Activated naive CD4-positive, alpha-beta T cell treated with anti-CD3 and anti-CD28 coated beads for 36 hours (primary cell): Measurements from ENCODE around the gene LRRIQ4. TPM values are rescaled to one million over a fixed set of nuclear protein-coding genes. Genes with fewer than 3 reads are reported as not detected.

Experiments
- CTCF ChIA-PET: fragments of 350-600 bp; sonication (Branson Sonifier 250); formaldehyde crosslinking; loops from one replicate; lab custom pipeline; 2021; ENCODE audit warnings: antibody characterized with exemption; lab: Charles Lee
- DNase-seq: peaks from one replicate; pipeline ENCODE4 v3.0.0-alpha.2; 2020
- H3K27ac Mint-ChIP-seq: one replicate; pipeline ENCODE4 v1.8.0; 2021; ENCODE audit warnings: mild to moderate bottlenecking, mixed read lengths
- H3K27me3 Mint-ChIP-seq: one replicate; pipeline ENCODE4 v1.8.0; 2021; ENCODE audit warnings: low read depth, mixed read lengths
- H3K36me3 Mint-ChIP-seq: one replicate; pipeline ENCODE4 v1.8.0; 2021; ENCODE audit warnings: low read depth, mixed read lengths
- H3K4me1 Mint-ChIP-seq: one replicate; pipeline ENCODE4 v1.8.0; 2021; ENCODE audit warnings: low read depth, mixed read lengths
- H3K4me3 Mint-ChIP-seq: one replicate; pipeline ENCODE4 v1.8.0; 2021; ENCODE audit warnings: mild to moderate bottlenecking, moderate library complexity, mixed read lengths
- H3K9me3 Mint-ChIP-seq: one replicate; pipeline ENCODE4 v1.8.0; 2021; ENCODE audit warnings: mixed read lengths
- intact Hi-C: fragments of 100-400 bp; cut with micrococcal nuclease; formaldehyde crosslinking; loops from one replicate; pipeline ENCODE4 v1.15.1; 2023
- total RNA-seq, 2 experiments: library from RNA; stranded (reverse); gene quantifications; one replicate each; pipeline ENCODE4 v1.2.3, GENCODE V29; 2021

The LRRIQ4 gene
- total RNA-seq, 2 experiments from 2014 or later = 0.12 TPM; not detected in 1

DNA sequence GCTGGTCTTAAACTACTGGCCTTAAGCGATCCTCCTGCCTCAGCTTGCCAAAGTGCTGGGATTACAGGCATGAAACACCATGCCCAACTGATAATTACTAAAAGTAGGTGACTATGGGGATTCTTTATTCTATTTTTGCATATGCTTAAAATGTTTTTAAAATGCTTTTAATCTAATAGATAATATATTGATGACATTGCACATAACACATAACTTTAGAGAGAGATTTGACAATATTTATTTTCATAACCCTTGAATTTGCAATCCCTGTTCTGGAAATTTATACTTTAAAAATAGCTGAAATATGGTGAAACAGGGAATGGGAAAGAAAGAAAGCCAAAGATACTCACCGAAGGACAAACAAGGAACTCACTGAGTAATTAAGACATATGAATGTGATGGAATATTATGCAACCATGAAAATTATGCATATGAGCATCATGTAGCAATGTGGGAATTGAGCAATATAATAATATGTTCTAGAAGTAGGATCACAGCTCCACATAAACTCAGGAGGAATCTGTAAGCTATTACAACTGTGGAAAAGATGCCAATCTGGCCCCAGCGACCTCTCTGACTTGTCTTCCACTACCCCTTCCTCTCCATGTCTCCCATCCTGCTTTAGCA, 55.0 kb downstream of the LRRIQ4 start:
- no peak overlapping the region for H3K27ac Mint-ChIP-seq
- H3K36me3 Mint-ChIP-seq = no peaks in the 10 kb centered on the region
- H3K27me3 Mint-ChIP-seq = no peaks in the 10 kb centered on the region
- H3K4me1 Mint-ChIP-seq = peaks cover 52% of the 10 kb centered on the region
- H3K9me3 Mint-ChIP-seq = no peaks in the 10 kb centered on the region
- intact Hi-C loops = loop anchor here (10.0 kb wide), 1 partner anchor 827 kb away; no protein-coding TSS in a partner anchor
- CTCF ChIA-PET = interaction anchor here (0.6 kb wide), 1 partner anchor 356 kb away, joined by 4 read pairs; no protein-coding TSS in a partner anchor
- no peak for DNase-seq
- no peak overlapping the region for H3K4me3 Mint-ChIP-seq

DNA sequence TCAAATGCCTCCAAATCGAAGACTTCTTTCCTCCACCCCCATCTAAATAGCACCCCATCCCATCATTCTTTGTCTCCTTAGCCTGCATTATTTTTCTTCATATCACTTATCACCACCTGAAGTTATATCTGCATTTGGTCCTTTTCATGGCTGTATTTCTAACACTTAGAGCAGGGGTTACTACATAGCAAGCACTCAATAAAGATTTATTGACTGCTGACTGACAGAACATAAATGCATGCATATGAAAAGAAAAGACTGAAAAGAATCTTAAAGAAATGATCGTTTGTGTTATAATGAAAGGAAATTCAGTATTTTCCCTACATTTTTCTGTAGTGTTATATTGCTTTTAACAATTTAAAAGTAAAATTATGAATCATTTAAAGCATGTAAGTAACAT, 55.7 kb downstream of the LRRIQ4 start:
- Mint-ChIP-seq H3K27me3 (no peaks in the 10 kb centered on the region), H3K4me3 (no peak overlapping the region), H3K27ac (no peak overlapping the region), H3K36me3 (no peaks in the 10 kb centered on the region), H3K4me1 (peaks cover 56% of the 10 kb centered on the region), H3K9me3 (no peaks in the 10 kb centered on the region)
- DNase-seq = no peak
- CTCF ChIA-PET = no interaction called here
- intact Hi-C loops = loop anchor here (10.0 kb wide), 1 partner anchor 826 kb away; no protein-coding TSS in a partner anchor

DNA sequence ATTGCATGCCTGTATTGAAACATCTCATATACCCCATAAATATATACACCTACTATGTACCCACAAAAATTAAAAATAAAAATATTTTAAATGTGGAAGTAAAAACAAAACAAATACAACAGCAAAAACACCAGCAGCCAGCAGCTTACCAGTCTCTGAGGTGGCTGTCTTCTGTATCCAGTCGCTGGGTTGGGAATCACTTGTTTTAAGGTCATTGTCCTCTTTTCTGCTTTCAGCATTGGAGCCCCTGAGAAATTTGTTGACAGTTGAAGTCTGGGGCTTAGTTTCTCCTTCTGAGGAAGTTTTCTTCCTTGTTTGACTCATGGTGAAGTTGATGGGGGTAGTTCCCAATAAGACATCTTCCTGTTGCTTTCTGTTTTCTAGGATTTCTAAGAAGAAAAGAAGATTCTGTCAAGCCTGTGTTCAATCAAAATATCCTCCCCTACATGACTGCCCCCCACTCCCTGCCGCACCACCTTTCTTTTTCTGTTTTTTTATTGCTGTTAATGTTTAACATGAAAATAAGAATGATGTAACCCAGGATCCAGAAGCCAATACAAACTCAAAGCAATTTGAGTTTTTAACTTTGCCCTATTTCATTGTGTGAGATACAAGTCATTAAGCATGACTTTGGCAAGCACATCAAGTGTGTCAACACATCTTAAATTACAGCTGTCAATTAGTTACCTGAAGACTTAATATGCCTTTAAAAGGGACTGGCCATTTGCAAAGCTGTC, 57.0 kb downstream of the LRRIQ4 start, which contains the start of gene LRRC31:
TSS of gene LRRC31 (minus strand) at position 452 of the 737 bp plus-strand sequence. CDS start at position 324, 128 bp downstream.
- no peak within 1 kb of the TSS for H3K27ac Mint-ChIP-seq

DNA sequence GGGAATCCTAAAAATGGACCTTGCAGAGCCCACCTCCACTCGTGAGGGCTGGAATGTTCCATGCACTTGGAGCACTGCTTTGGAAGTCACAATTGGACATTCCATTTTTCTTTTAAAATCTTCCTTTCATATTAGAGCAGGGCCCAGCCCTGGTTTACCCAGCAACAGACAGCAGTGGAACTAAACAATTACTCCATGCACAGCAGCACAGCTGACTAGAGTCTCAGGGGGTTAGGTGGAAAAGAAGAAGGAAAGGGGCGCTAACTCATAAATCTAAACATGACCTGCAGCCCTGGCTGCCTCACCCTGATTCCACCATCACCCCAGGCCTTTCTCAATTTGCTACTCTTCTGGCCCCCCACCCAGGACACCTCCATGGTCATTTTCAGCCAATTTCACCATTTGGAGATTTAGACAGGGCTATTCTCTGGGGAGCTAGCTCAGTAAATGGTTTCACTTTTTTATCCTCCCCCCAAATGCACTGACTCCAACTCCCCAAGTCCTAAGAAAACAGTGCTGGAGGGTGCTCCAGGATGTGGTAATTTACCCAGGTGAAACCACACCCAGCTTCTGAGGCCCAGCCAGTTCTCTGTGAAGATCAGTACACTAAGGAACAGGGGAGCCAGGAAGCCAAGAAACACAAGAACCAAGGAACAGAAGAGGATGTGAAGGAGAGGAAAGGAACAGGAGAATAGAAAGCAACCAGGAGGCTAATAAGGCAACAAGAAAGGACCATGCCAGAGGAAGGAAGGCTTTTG, 58.6 kb downstream of the LRRIQ4 start:
- CTCF ChIA-PET = interaction anchor here (0.7 to 1.2 kb wide), 3 partner anchors 10 to 94 kb away, joined by 3 to 5 read pairs (median 3); no protein-coding TSS in a partner anchor
- H3K4me1 Mint-ChIP-seq = peaks cover 30% of the 10 kb centered on the region
- H3K27me3 Mint-ChIP-seq = no peaks in the 10 kb centered on the region
- H3K36me3 Mint-ChIP-seq = no peaks in the 10 kb centered on the region
- intact Hi-C loops = no loop called here
- H3K4me3 Mint-ChIP-seq = no peak overlapping the region
- H3K9me3 Mint-ChIP-seq = no peaks in the 10 kb centered on the region
- no peak overlapping the region for H3K27ac Mint-ChIP-seq
- DNase-seq = peak; percentile 28

More for the DNA sequence above, 57.0 kb downstream of the LRRIQ4 start, which contains the start of gene LRRC31:
- CTCF ChIA-PET = interaction anchor here (0.7 to 1.2 kb wide), 4 partner anchors 30 to 942 kb away, joined by 3 read pairs; no protein-coding TSS in a partner anchor
- no peak within 1 kb of the TSS for H3K4me3 Mint-ChIP-seq
- DNase-seq = no peak
- no peaks in the 10 kb centered on the region for H3K27me3 Mint-ChIP-seq
- no peaks in the 10 kb centered on the region for H3K36me3 Mint-ChIP-seq
- no peaks in the 10 kb centered on the region for H3K9me3 Mint-ChIP-seq
- peaks cover 43% of the 10 kb centered on the region for H3K4me1 Mint-ChIP-seq
- intact Hi-C loops = loop anchor here (10.0 kb wide), 1 partner anchor 825 kb away; no protein-coding TSS in a partner anchor

DNA sequence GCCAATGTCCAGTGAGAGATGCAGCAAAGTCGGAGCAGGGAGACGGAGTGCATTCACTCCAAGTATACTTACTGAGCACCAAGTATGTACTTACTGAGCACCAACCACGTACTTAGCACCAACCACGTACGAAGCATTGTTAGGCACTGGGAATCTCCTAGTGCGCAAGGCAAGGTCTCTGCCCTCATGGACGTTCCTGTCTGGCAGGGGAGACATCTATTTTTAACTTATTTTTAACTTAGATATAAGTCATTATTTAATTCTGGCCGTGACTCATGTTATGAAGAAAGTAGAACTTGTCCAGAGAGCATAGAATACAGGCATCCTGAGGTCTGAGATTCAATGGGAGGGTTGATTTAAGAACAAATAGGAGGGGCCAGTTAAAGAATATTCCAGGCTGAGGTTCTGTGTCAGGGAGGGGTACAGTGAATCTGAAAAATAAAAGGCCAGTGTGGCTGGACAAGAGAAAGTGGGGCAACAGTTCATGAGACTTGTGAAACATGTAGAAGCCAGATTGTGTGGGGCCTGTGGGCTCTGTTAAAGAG, 66.4 kb downstream of the LRRIQ4 start:
- peaks cover 7% of the 10 kb centered on the region for H3K4me1 Mint-ChIP-seq
- no peak overlapping the region for H3K27ac Mint-ChIP-seq
- no peaks in the 10 kb centered on the region for H3K36me3 Mint-ChIP-seq
- no peaks in the 10 kb centered on the region for H3K9me3 Mint-ChIP-seq
- H3K27me3 Mint-ChIP-seq = no peaks in the 10 kb centered on the region
- no peak overlapping the region for H3K4me3 Mint-ChIP-seq
- CTCF ChIA-PET = no interaction called here
- intact Hi-C loops = no loop called here
- DNase-seq = no peak

DNA sequence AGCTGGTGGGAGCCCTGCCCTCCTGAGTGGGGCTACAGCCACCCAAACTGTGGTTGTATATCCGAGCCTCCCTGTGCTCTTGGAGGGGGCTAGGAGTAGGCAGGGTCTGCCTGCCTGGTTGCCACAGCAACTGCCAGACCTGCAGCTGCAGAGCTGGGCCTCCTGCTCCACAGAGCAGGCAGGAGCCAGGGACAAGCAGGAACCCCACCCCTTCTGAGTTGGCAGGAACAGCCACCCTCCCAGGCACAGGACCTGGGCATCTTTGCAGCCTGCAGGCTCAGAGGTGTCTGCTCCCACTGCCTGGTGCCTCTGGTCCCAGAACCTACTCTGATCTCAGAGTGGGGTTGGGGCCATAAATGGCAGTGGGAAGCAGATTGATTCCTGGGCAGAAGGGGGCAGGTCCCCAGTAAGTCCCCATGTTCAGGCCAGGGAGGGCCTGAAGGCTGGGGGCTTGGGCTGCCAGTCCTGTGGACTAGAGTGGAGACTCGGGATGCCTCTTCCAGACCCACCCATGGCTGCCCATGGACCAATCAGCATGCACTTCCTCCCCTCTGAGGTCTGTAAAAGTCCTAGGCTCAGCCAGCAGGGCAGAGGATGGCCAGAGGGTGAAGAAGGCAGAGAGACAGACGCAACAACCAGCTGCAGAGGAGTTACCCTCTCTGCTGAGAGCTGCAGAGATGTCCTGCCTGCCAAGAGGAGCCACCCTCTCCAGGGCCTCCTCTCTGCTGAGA, 67.3 kb downstream of the LRRIQ4 start:
- Mint-ChIP-seq H3K27ac (no peak overlapping the region), H3K9me3 (no peaks in the 10 kb centered on the region), H3K36me3 (no peaks in the 10 kb centered on the region), H3K4me3 (no peak overlapping the region), H3K4me1 (peaks cover 7% of the 10 kb centered on the region), H3K27me3 (no peaks in the 10 kb centered on the region)
- intact Hi-C loops = no loop called here
- CTCF ChIA-PET = interaction anchor here (0.5 to 1.4 kb wide), 2 partner anchors 9 to 255 kb away, joined by 3 to 4 read pairs; no protein-coding TSS in a partner anchor
- no peak for DNase-seq

DNA sequence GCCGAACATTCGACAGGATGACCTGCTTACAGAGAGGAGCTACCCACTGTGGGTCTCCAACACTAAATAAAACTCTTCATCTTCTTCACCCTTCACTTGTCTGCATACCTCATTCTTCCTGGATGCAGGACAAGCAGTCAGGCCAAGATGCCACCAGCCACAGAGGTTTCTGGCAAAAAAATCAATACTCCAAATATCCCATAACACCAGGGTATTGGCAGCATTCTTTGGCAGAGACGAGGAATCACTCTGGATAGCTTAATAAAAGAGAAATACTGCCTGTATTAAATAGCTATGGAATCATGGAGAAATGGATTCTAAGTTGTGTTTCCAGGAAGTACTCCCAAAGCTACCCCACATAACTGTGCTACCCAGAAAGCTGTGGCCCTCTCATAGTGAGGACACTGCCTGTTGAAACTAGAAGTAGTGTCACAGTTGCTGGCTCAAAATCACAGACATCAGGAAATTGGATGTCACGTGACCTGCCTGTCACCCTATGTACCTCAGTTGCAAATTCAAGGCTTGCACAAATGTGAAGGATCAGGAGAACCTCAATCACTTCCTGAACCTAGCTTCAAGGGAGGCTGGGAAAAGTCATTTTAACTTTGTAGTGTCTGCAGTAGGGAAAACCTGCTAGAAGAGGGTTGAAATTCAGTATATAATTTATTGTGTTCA, 68.0 kb downstream of the LRRIQ4 start:
- DNase-seq = no peak
- Mint-ChIP-seq H3K36me3 (no peaks in the 10 kb centered on the region), H3K9me3 (no peaks in the 10 kb centered on the region), H3K4me3 (no peak overlapping the region), H3K27me3 (no peaks in the 10 kb centered on the region), H3K4me1 (peaks cover 7% of the 10 kb centered on the region), H3K27ac (no peak overlapping the region)
- intact Hi-C loops = no loop called here
- CTCF ChIA-PET = interaction anchor here (0.5 to 1.4 kb wide), 2 partner anchors 9 to 256 kb away, joined by 3 to 4 read pairs; no protein-coding TSS in a partner anchor

DNA sequence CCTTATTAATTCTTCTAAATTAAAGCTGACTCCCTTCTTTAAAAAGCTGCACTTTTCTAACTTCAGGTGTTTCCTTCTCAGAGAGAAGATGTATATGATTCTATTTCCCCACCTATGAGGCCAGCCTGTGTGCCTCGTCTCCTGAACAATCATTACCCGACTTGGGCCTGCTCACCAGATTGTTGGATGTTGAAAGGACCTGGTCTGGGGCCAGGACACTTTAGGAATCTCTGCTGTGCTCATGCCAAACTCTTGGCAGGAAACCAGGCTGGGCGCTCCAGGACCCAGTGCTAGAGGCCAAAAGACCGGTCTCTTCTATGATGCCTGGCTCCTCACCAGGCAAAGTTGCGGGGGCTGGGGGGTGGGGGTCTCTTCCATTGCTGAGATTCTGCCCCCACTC, 74.0 kb downstream of the LRRIQ4 start:
- intact Hi-C loops = no loop called here
- CTCF ChIA-PET = no interaction called here
- no peak for DNase-seq
- Mint-ChIP-seq H3K27me3 (no peaks in the 10 kb centered on the region), H3K4me1 (no peaks in the 10 kb centered on the region), H3K36me3 (no peaks in the 10 kb centered on the region), H3K27ac (no peak overlapping the region), H3K9me3 (no peaks in the 10 kb centered on the region), H3K4me3 (no peak overlapping the region)

Other genes starting within 250 kb of the LRRIQ4 start
- gene MECOM, start 149.2 kb upstream of the LRRIQ4 start, total RNA-seq = not detected
- 10 to 100 TPM; 16.0 to 20.4 TPM for gene TERC, start 47.8 kb upstream of the LRRIQ4 start, total RNA-seq
- under 1 TPM in 1 of 2 experiments, not detected in 1; 0.30 TPM for gene ACTRT3, start 43.3 kb upstream of the LRRIQ4 start, total RNA-seq
- 10 to 100 TPM; 12.0 to 13.5 TPM for gene MYNN, start 39.5 kb upstream of the LRRIQ4 start, total RNA-seq
- gene LRRC34, start within 50 bp of the LRRIQ4 start, total RNA-seq = 1 to 10 TPM; 3.8 to 3.9 TPM
- gene LRRC31, start 57.1 kb downstream of the LRRIQ4 start, total RNA-seq = not detected
- not detected for gene SAMD7, start 98.7 kb downstream of the LRRIQ4 start, total RNA-seq
- gene SEC62, start 153.9 kb downstream of the LRRIQ4 start, total RNA-seq = 10 to 100 TPM; 60.0 to 73.3 TPM
- 10 to 100 TPM; 10.3 TPM for gene GPR160, start 225.1 kb downstream of the LRRIQ4 start, total RNA-seq